Gastrocnemius medialis (tissue), 4 donors: Measurements from ENCODE around the gene FARP1. TPM values are rescaled to one million over a fixed set of nuclear protein-coding genes. Genes with fewer than 3 reads are reported as not detected.

Experiments used
- ATAC-seq, 2 donors: fragments of 150-250 bp; one replicate each; pipeline ENCODE4 v1.9.1; 2016
- DNase-seq, 2 donors: peaks; one replicate each; pipeline ENCODE4 v3.0.0-alpha.2; 2019
- H3K27ac ChIP-seq, 4 donors: fragments of 200-600 bp; sonication (generic); 1 replicate in 1 of 4; 2 replicates in 3 of 4; pipeline ENCODE4 v1.5.1; 2016 to 2018; ENCODE audit warnings: mild to moderate bottlenecking in 2 of 4, moderate library complexity in 1 of 4
- H3K27me3 ChIP-seq, 3 donors: fragments of 200-600 bp; sonication (generic) in 2 of 3; 1 replicate in 1 of 3; 2 replicates in 2 of 3; pipeline versions ENCODE4 v1.5.1 to v1.6.0; 2016 to 2019; ENCODE audit warnings: mild to moderate bottlenecking in 1 of 3, moderate library complexity in 1 of 3
- H3K36me3 ChIP-seq, 2 donors: fragments of 200-600 bp; sonication (generic) in 1 of 2; one replicate each; pipeline ENCODE4 v1.5.1; 2017 to 2018
- H3K4me1 ChIP-seq, 2 donors: fragments of 200-600 bp; sonication (generic) in 1 of 2; one replicate each; pipeline ENCODE4 v1.5.1; 2016 to 2017; ENCODE audit warnings: mild to moderate bottlenecking in 2 of 2
- H3K4me3 ChIP-seq, 4 donors: fragments of 200-600 bp; sonication (generic) in 3 of 4; 1 replicate in 1 of 4; 2 replicates in 3 of 4; pipeline ENCODE4 v1.5.1; 2016 to 2019; ENCODE audit warnings: mild to moderate bottlenecking in 2 of 4
- H3K9me3 ChIP-seq, 3 donors: fragments of 200-600 bp; sonication (generic) in 2 of 3; 1 replicate in 1 of 3; 2 replicates in 2 of 3; pipeline ENCODE4 v1.5.1; 2016 to 2019
- CTCF ChIP-seq, 5 experiments: fragments of 450-650 bp in 3 of 5; fragments of 200-600 bp in 2 of 5; sonication (generic) in 2 of 5; IDR thresholded peaks in 4 of 5; conservative IDR thresholded peaks in 1 of 5; 1 replicate in 4 of 5; 2 replicates in 1 of 5; pipeline ENCODE4 v1.5.1; 2016 to 2019; ENCODE audit warnings: antibody characterized with exemption in 5 of 5, mild to moderate bottlenecking in 3 of 5, moderate library complexity in 3 of 5
- POLR2A ChIP-seq, 2 donors: fragments of 450-650 bp; IDR thresholded peaks; one replicate each; pipeline ENCODE4 v1.6.1; 2017; ENCODE audit warnings: antibody characterized with exemption in 2 of 2, mild to moderate bottlenecking in 2 of 2, moderate library complexity in 2 of 2
- in situ Hi-C, 4 donors: fragments of 200-750 bp; cut with MboI; loops; one replicate each; pipeline versions ENCODE4 v1.15.0 to v1.8.0; 2017; ENCODE audit warnings: low sequenced_read_pairs in 4 of 4
- intact Hi-C: fragments of 100-400 bp; cut with DNase I; formaldehyde crosslinking; loops from one replicate; pipeline ENCODE4 v1.15.1; 2023; ENCODE audit warnings: low total_unique reads
- total RNA-seq, 4 donors: library from RNA; depleted of rRNA; stranded (reverse); fragments of >200 nt; gene quantifications; one replicate each; pipeline versions ENCODE4 v1.1.0 to v1.2.3, GENCODE V29; 2016

FARP1 gene
- total RNA-seq, 4 donors from 2014 or later: 3.5 to 9.8 (median 4.9) TPM

- H3K36me3 ChIP-seq: no peaks in the 10 kb centered on the region
- ATAC-seq: no peak
- DNase-seq: no peak
- H3K4me1 ChIP-seq: peaks cover 6 to 9% of the 10 kb centered on the region in 2 donors
- H3K9me3 ChIP-seq: peaks cover 0 to 5% (median 0%) of the 10 kb centered on the region in 3 donors
- H3K4me3 ChIP-seq: no peak overlapping the region
- no peak for TF ChIP-seq CTCF (IDR thresholded peaks at IDR 0.05 in 4 of 5, conservative IDR thresholded peaks at IDR 0.05 in 1 of 5)
- in situ Hi-C loops: no loop called here
- intact Hi-C loops: no loop called here
- no peak overlapping the region for H3K27ac ChIP-seq
- no peaks in the 10 kb centered on the region for H3K27me3 ChIP-seq
These were observed 61.7 kb downstream of the FARP1 start for GRCh38 chr13:98204546-98204945.

GRCh38 chr13:98206946-98207345 is 64.1 kb downstream of the FARP1 start:
- intact Hi-C loops: no loop called here
- H3K27ac ChIP-seq: no peak overlapping the region
- no peaks in the 10 kb centered on the region for H3K36me3 ChIP-seq
- in situ Hi-C loops: no loop called here
- no peak overlapping the region for H3K4me3 ChIP-seq
- DNase-seq (no peak), ATAC-seq (no peak)
- no peak for TF ChIP-seq POLR2A (IDR thresholded peaks at IDR 0.05)
- TF ChIP-seq CTCF (IDR thresholded peaks at IDR 0.05 in 4 of 5, conservative IDR thresholded peaks at IDR 0.05 in 1 of 5): no peak
- H3K9me3 ChIP-seq: peaks cover 0 to 5% (median 0%) of the 10 kb centered on the region in 3 donors
- peaks cover 0 to 9% of the 10 kb centered on the region in 2 donors for H3K4me1 ChIP-seq
- H3K27me3 ChIP-seq: no peaks in the 10 kb centered on the region

- no peak overlapping the region for H3K27ac ChIP-seq
- H3K27me3 ChIP-seq: no peaks in the 10 kb centered on the region
- peaks cover 0 to 5% (median 0%) of the 10 kb centered on the region in 3 donors for H3K9me3 ChIP-seq
- H3K4me3 ChIP-seq: no peak overlapping the region
- in situ Hi-C loops (no loop called here), intact Hi-C loops (no loop called here)
- ATAC-seq (no peak), DNase-seq (no peak)
- no peaks in the 10 kb centered on the region for H3K36me3 ChIP-seq
- H3K4me1 ChIP-seq: peaks cover 0 to 9% of the 10 kb centered on the region in 2 donors
- TF ChIP-seq CTCF (IDR thresholded peaks at IDR 0.05 in 4 of 5, conservative IDR thresholded peaks at IDR 0.05 in 1 of 5) (no peak), POLR2A (IDR thresholded peaks at IDR 0.05) (no peak)
These were observed 64.5 kb downstream of the FARP1 start for GRCh38 chr13:98207416-98207815.

DNA sequence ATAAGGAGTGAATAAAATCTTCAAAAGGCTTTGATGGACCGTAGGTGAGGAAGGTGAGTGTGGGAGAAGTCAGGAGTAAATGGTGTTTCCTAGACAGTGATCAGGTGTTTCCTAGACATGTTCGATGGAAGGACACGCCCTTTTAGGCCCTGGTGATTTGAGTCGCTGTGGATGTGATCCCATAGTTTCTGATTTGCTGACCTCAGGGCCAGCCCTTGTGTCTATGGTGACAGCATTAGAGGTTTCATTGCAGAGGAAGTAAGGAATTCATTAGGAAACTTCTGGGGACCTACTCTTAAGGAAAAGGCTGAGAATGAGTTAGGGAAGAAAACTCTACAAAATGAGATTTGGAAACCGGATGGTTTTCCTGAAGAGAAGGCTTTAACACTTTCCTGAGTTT is 65.7 kb downstream of the FARP1 start:
- Histone ChIP-seq H3K36me3 (no peaks in the 10 kb centered on the region), H3K4me1 (peaks cover 0 to 9% of the 10 kb centered on the region in 2 donors), H3K4me3 (no peak overlapping the region), H3K9me3 (peaks cover 0 to 5% (median 0%) of the 10 kb centered on the region in 3 donors), H3K27me3 (no peaks in the 10 kb centered on the region), H3K27ac (no peak overlapping the region)
- intact Hi-C loops (no loop called here), in situ Hi-C loops (no loop called here)
- TF ChIP-seq POLR2A (IDR thresholded peaks at IDR 0.05) (no peak), CTCF (IDR thresholded peaks at IDR 0.05 in 4 of 5, conservative IDR thresholded peaks at IDR 0.05 in 1 of 5) (no peak)
- ATAC-seq (no peak), DNase-seq (no peak)

DNA sequence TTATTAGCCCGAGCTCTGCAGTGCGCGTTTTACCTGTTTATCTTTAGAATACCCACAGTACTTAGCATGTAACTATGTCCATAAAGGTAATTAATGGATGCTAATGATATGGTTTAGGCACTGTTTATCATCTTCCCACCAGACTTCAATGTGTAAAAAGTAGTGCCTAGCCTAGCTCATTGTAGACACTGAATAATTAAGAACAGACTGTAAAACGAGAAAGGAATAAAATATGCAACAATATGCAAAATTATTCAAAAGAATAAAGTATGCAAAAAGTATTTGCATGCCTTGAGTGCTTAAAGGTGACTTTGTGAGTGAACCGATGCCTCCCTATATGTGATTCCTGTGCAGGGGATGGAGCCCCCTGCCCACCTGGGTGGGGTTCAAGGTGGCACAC is 69.9 kb downstream of the FARP1 start:
- TF ChIP-seq CTCF (IDR thresholded peaks at IDR 0.05 in 4 of 5, conservative IDR thresholded peaks at IDR 0.05 in 1 of 5): no peak
- no peak for DNase-seq
- H3K4me1 ChIP-seq: peaks cover 0 to 8% of the 10 kb centered on the region in 2 donors
- H3K36me3 ChIP-seq: no peaks in the 10 kb centered on the region
- H3K4me3 ChIP-seq: no peak overlapping the region
- in situ Hi-C loops: no loop called here
- H3K27ac ChIP-seq: no peak overlapping the region
- no peaks in the 10 kb centered on the region for H3K27me3 ChIP-seq
- ATAC-seq: no peak
- intact Hi-C loops: no loop called here
- no peaks in the 10 kb centered on the region for H3K9me3 ChIP-seq
